HCT116 (cell line): ENCODE measurements around the gene ZSCAN29.

Experiments
- CTCF ChIP-seq, 3 experiments: fragments of 200-600 bp in 1 of 3; sonication (generic) in 1 of 3; IDR thresholded peaks in 2 of 3; conservative IDR thresholded peaks in 1 of 3; 2 replicates each; pipeline ENCODE4 v1.5.1; 2012 to 2017; ENCODE audit warnings: low read depth in 2 of 3, low read length in 2 of 3, antibody characterized with exemption in 1 of 3, borderline replicate concordance in 1 of 3, control low read depth in 1 of 3, mild to moderate bottlenecking in 1 of 3, mixed read lengths in 1 of 3, mixed run types in 1 of 3, moderate library complexity in 1 of 3; ENCODE audit not compliant: insufficient read depth in 1 of 3
- EZH2 ChIP-seq: fragments of 200-600 bp; sonication (generic); IDR thresholded peaks from 2 replicates; pipeline ENCODE4 v1.6.1; 2017; ENCODE audit warnings: antibody characterized with exemption, mixed run types
- EZH2phosphoT487 ChIP-seq: fragments of 200-600 bp; IDR thresholded peaks from 2 replicates; pipeline ENCODE4 v1.6.1; 2018; ENCODE audit warnings: antibody characterized with exemption, borderline replicate concordance
- FOSL1 ChIP-seq: IDR thresholded peaks from 2 replicates; pipeline ENCODE4 v1.6.1; 2012; ENCODE audit warnings: low read depth
- MAX ChIP-seq: IDR thresholded peaks from 2 replicates; pipeline ENCODE4 v1.6.1; 2012
- POLR2A ChIP-seq: IDR thresholded peaks from 2 replicates; pipeline ENCODE4 v1.7.0; 2011; ENCODE audit warnings: borderline replicate concordance; ENCODE audit not compliant: insufficient read depth, insufficient read length; ENCODE audit errors: extremely low read depth
- REST ChIP-seq: IDR thresholded peaks from 2 replicates; pipeline ENCODE4 v1.6.1; 2012; ENCODE audit warnings: low read depth
- SRF ChIP-seq: IDR thresholded peaks from 2 replicates; pipeline ENCODE4 v1.6.1; 2012; ENCODE audit warnings: low read depth
- ZNF274 ChIP-seq: fragments of 200-500 bp; sonication (Bioruptor generic); IDR thresholded peaks from 2 replicates; pipeline ENCODE4 v1.6.1; 2014; ENCODE audit warnings: mild to moderate bottlenecking, low read depth, low read length, inconsistent platforms

- TF ChIP-seq POLR2A, result no peak
- TF ChIP-seq EZH2phosphoT487, result no peak
- no peak for TF ChIP-seq CTCF (IDR thresholded peaks at IDR 0.05 in 2 of 3, conservative IDR thresholded peaks at IDR 0.05 in 1 of 3; ENCODE audit: borderline replicate concordance in 1 of 3, insufficient read depth in 1 of 3, low read depth in 2 of 3, low read length in 2 of 3)
- no peak for TF ChIP-seq ZNF274
- TF ChIP-seq FOSL1, result no peak
- TF ChIP-seq EZH2, result no peak
- no peak for TF ChIP-seq SRF
- TF ChIP-seq MAX, result no peak
- TF ChIP-seq REST, result no peak
Observed at GRCh38 chr15:43383070-43383469, 12.2 kb upstream of the ZSCAN29 start.
